GM12873 (cell line): Measurements from ENCODE around the gene TUBB4B.

Experiments used
- TF ChIP-seq, protein P1 (sequence below): IDR thresholded peaks from 2 replicates; pipeline ENCODE4 v1.5.1; 2012; ENCODE audit warnings: low read depth, mild to moderate bottlenecking, moderate library complexity, low read length, control low read depth; ENCODE audit not compliant: insufficient read depth; ENCODE audit errors: missing control alignments

TUBB4B gene

DNA sequence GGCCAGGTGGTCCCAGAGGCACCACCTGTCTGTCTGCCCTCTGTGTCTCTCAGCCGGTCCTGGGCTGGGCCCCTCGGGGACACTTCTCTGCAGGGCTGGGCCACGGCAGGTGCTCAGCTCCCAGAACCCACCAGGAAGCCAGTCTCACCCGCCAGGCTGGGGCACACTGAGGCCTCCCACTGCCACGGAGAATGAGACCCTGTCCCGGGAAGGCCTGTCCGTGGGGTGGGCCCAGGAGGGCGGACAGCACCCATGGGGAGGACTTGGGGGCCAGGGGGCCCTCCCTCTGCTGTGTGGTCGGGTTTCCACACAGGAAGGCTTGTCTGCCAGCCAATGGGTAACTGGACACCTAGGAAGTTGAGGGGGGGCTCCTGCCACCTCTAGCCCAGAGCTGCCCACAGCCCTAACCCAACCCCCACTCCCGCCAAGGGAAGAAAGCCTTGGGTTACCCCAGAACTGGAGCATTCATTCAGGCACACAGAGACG lies 4.1 kb upstream of the TUBB4B start:
- TF ChIP-seq, protein P1, sequence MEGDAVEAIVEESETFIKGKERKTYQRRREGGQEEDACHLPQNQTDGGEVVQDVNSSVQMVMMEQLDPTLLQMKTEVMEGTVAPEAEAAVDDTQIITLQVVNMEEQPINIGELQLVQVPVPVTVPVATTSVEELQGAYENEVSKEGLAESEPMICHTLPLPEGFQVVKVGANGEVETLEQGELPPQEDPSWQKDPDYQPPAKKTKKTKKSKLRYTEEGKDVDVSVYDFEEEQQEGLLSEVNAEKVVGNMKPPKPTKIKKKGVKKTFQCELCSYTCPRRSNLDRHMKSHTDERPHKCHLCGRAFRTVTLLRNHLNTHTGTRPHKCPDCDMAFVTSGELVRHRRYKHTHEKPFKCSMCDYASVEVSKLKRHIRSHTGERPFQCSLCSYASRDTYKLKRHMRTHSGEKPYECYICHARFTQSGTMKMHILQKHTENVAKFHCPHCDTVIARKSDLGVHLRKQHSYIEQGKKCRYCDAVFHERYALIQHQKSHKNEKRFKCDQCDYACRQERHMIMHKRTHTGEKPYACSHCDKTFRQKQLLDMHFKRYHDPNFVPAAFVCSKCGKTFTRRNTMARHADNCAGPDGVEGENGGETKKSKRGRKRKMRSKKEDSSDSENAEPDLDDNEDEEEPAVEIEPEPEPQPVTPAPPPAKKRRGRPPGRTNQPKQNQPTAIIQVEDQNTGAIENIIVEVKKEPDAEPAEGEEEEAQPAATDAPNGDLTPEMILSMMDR, result no peak

DNA sequence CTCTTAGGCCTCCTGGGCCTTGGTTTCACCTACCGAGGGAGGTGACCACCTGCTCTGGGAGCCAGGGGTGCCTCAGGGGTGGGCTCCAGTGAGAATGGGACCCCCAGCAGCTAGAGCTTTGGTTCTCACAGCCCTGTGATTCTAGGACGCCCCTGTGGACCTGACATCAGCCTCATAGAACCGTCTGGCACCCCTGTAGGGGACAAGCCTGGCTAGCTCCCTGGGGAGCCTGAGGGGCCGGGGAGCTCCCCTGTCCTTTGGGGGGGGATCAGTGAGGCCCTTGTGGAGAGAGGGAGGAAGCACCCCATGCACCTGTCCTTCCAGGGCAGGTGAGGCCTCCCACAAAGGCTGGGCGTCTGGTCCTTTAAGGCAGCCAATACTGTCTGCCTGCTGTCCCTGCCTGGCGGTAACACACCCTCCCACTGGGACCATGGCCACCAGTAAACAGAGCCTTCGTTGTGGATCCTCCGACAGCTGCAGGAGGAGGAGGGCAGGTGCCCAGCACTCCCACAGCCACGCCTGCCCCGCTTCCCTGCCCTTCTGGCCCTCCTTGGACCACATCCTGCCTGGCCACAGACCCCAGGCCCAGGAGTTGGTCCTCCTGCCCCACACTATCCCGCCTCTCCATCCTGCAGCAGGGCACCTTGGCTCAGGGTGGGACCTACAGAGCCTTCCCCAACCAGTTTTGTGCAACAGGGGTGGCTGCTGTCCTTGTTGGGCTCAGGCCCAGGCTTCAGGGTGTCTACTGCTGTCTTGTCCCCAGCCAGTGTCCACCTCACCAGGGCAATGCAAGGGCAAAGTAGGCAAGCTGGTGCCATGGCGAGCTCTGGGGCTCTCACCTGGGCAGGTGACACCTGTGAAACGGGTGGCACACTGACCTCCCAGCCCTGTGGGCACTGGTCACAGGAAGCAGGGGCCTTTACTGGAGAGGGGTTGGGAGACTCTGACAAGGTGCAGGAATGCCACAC lies 3.0 kb upstream of the TUBB4B start:
- TF ChIP-seq, protein P1, result no peak

DNA sequence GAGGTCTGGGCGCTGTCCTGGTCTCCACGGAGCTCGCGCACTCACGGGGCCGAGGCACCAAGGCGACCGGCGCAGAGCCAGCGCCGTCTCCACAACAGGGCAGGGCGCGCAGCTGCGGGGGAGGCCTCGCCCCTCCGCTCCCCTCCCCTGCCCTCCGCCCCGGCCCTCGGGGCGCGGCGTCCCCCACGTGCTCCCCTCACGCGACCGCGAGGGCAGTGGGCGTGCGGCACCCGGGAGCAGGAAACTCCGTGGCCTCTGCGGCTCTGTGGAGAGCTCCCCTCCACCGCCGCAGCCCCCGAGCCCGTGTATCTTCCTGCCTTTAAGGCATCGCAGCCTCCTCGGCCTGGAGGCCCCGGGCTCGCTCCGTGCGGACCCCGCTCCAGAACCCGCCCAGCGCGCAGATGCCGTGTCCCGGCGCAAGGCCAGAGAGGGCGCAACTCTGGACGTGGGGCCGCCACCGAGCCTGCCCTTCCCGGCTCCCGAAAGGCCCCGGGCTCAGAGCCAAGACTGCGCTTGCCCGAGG lies 708 bp upstream of the TUBB4B start:
- TF ChIP-seq, protein P1, result no peak

DNA sequence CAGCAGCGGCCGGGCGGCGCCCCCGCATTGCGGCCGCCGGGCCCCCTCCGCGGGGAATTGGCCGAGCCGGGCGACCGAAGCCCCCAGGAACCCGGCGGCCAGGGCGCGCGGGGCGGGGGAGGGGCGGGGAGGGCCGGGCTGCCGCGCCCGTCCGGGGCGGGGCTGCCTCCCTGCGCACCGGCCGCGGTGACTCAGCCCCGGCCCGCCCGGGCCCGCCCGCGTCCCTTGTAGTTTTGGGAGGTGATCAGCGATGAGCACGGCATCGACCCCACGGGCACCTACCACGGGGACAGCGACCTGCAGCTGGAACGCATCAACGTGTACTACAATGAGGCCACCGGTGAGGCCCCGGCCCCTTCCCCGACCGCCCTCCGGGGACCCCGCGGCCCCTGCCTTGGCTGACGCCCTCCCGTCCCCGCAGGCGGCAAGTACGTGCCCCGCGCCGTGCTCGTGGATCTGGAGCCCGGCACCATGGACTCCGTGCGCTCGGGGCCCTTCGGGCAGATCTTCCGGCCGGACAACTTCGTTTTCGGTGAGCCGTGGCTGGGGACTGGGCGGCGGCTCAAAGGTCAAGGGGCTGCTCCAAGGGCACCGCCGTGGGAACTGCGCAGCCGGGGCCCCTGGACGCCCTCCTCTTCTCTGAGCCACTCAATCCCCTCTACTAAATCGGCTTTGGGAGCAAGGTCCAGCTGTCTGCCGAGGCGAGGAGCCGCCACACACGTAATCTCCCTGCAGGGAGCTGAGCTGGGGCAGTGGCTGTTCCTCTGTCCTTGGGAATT lies 592 bp downstream of the TUBB4B start:
- TF ChIP-seq, protein P1, result no peak

DNA sequence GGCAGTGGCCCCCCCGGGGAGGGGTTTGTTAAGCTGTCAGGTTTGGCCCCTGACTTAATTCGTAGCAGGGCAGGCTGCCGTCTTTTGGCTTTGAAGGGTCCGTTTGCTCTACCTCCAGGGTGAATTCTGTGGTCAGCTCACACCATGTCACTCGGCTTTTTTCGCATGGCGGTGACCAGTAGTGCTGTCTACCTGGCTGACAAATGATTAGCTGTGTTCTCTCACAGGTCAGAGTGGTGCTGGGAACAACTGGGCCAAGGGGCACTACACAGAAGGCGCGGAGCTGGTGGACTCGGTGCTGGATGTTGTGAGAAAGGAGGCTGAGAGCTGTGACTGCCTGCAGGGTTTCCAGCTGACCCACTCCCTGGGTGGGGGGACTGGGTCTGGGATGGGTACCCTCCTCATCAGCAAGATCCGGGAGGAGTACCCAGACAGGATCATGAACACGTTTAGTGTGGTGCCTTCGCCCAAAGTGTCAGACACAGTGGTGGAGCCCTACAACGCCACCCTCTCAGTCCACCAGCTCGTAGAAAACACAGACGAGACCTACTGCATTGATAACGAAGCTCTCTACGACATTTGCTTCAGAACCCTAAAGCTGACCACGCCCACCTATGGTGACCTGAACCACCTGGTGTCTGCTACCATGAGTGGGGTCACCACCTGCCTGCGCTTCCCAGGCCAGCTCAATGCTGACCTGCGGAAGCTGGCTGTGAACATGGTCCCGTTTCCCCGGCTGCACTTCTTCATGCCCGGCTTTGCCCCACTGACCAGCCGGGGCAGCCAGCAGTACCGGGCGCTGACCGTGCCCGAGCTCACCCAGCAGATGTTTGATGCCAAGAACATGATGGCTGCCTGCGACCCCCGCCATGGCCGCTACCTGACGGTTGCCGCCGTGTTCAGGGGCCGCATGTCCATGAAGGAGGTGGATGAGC lies 1.4 kb downstream of the TUBB4B start:
- TF ChIP-seq, protein P1, result no peak

DNA sequence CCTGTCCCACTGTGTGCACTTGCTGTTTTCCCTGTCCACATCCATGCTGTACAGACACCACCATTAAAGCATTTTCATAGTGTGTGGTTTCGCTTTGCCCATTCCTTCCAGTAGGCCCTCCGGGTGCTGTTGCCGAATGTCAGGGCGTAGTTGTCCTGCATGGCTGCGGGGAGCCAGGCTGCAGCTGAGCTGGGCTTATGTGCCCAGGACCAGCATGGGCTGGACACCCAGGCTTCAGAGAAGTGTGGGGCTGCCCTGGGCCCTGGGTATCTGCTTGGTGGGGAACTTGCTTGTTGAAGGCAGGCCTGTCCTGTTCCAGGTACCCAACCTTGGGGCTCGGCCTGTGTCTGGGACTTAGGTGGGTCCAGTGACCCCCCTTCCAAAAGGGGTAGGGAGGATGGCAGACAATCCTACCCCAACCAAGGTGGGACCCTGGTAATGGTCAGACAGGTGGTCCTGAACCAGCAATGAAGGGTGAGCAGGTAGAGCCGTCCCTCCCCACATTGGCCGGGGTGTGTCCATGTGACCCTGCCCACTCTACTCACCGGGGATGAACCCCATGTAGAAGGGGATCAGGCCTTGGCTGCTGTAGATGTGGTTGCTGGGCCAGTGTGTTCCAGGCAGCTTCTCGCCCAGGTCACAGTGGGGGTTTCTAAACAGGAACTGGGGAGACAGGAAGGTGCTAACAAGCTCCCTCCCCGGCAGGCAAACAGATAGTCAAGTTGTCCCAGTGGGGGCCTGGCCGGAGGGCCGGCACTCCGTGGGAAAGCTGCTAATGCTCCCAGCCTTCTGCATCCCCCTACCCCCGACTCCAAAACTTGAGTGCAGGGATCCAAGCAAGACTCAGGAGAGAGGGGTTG lies 2.8 kb downstream of the TUBB4B start:
- TF ChIP-seq, protein P1, result no peak
